Stimulated activated naive CD4-positive, alpha-beta T cell (primary cell): ENCODE data around the gene FOXS1.

Source experiments
- DNase-seq, 6 experiments: peaks; one replicate each; lab custom pipeline; 2025; lab: John Stamatoyannopoulos, UW

Gene FOXS1

DNA sequence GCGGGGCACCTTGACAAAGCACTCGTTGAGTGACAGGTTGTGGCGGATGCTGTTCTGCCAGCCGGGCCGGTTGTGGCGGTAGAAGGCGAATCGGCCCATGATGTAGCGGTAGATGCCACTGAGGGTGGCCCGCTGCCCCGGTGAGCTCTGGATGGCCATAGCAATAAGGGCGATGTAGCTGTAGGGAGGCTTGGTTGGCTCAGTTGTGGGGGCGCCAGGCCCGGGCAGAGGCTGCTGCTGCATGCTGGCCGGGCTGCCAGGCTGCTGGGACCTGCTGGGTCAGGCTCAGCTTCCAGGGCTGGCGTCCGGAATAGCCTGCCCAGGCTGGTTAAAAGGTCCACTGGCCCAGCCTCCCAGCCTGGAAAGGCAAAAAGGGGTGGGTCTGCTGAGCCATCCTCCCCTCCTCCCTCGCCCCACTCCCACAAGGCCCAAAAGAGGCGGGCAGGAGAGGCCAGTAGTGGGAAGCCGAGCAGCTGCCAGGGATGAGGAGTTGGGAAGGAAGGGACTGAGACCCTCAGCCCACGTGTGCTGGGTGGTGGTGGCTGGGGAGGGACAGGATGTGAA lies at the start of gene FOXS1:
TSS of gene FOXS1 (minus strand) at position 305 of the 564 bp plus-strand sequence. CDS start at position 243, 62 bp downstream.
- DNase-seq, result no peak

DNA sequence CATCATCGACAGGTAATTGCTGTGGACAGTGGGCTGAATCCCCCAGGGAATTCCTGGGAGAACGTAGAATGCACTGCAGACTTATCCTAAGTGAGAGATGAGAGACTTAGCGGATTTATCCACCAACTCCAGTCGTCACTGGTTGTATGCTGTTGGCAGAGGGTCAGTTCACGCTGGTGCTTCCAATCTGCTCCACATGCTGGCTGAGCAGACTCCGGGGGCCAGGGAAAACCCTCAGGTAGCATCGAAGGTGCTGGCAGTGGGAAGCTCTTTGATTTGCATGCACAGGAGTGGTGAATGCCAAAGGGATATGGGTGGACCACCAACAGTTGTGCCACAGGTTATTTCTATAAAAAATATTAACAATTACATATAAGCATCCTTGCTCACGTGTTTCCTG lies 45.2 kb upstream of the FOXS1 start:
- DNase-seq, result no peak

DNA sequence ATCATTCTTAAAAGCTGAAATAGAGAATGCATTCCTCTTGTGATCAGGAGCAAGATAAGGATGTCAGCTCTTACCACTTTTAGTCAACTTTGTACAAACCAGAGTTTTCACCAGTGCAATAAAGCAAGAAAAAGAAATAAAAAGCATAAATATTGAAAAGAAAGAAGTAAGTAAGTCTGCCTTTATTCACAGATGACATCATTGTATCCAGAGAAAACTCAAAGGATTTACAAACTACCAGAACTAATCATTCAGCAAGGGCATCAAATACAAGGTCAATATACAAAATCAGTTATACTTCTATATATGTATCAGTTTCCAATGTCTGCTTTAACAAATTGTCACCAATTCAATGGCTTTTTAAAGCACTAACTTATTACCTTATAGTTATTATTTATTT lies 38.4 kb upstream of the FOXS1 start:
- DNase-seq, result no peak

- DNase-seq, result no peak
These were observed 36.5 kb upstream of the FOXS1 start for GRCh38 chr20:31881945-31882344.

- DNase-seq, result peak; percentile 58 to 80 (median 72)
These were observed 34.0 kb upstream of the FOXS1 start for GRCh38 chr20:31879143-31879987.

GRCh38 chr20:31877684-31878083 lies 32.3 kb upstream of the FOXS1 start:
- no peak for DNase-seq

DNA sequence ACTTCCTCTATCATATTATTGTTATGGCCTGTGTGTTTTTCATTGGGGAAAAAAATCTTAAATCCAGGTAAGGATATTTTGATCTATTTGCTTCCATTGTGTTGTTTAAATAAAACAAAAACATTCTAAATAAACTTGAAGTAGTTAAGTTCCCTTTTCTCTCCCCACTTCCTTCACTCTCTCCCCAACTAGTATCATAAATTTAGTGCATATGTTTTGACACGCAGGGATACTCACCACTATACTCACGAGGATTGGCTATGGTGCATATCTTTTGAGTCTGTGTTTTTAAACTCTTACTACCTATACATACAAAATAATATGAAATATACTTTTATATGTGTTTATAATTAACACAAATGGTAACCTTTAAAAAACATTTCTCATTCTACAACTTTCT lies 30.3 kb upstream of the FOXS1 start:
- no peak for DNase-seq

- no peak for DNase-seq
These were observed 27.0 kb upstream of the FOXS1 start for GRCh38 chr20:31872406-31872805.

DNA sequence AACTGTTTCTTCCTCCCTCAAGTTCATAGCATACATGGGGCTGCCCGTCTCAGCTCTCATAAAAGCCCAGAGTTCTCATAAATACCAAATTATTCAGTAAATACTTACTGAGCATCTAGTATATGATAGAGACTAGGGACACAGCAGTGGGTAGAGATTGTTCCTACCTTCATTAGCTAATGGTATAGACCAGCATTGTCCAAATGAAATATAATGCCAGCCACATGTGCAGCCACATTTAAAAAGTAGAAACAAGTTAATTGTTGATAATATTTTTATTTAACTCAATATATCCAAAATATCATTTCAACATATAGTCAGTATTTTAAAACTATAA lies 26.2 kb upstream of the FOXS1 start:
- no peak for DNase-seq

- DNase-seq, result peak in 1 of 6 experiments; percentile 6
These were observed 25.6 kb upstream of the FOXS1 start for GRCh38 chr20:31870726-31871617.

GRCh38 chr20:31869942-31870725 lies 24.7 kb upstream of the FOXS1 start, which contains the start of the genes DUSP15 and TTLL9:
TSS of gene DUSP15 (minus strand) at chr20:31870527. CDS start at chr20:31870337, 190 bp downstream.
TSS of gene TTLL9 (plus strand) at chr20:31870634. CDS start at chr20:31871127, 493 bp downstream.
- no peak for DNase-seq

- DNase-seq, result peak in 1 of 6 experiments; percentile 14
These were observed 24.2 kb upstream of the FOXS1 start for GRCh38 chr20:31869673-31869941.

DNA sequence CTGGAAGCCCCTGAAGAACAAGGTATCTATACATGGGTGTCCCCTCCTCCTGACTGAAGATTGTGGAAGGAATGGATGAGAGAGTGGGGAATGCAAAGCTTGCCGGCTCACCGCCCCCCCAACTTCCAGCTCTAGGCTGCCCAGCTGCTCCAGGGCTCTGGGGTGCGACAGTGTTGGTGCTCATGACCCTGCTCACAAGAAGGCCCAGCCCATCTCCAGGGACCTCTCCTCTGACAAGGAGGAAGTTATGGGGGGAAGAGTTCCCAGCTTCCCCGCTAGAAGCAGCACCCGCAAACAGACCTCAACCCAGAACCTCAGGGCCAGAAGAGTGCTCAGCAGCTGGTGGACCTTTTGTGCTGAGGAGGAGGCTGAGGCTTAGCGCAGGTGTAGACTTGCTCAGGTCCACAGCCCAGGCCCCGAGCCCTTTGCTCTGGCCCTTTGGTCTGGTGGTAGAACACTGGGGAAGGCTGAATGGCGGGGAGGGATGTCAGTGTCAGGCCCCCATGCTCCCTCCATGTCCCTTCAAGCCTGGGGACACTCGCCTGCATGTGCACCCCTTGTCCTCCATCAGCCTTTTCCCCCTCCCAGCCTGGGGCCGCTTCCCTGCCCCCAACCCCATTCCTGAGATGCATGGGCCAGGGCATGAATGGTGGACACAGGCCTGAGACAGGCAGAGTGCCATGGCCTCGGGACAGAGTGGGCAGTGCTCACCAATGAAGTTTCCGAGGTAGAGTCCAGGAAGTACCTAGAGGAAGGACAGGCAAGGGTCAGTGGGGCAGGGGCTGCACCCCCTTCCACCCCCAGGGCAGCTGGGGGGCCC lies 23.7 kb upstream of the FOXS1 start:
- no peak for DNase-seq

DNA sequence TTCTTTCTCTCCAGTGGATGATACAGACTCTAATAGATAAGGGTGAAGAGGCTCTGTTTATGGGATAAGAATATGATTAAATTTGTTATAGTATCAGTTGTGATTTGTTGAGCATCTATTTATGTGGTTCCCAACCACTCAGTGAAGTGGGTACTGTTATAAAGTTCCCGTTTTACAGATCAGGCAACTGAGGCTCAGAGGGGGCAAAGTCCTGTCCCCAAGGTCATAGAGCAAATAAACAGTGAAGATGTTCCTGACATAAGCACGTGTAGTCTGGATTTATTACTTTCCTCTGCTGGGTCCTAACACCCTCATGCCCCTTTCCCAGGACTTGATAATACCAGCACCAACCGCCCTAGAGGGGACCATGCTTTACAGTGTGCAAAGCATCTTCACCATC lies 20.8 kb upstream of the FOXS1 start:
- DNase-seq, result no peak

DNA sequence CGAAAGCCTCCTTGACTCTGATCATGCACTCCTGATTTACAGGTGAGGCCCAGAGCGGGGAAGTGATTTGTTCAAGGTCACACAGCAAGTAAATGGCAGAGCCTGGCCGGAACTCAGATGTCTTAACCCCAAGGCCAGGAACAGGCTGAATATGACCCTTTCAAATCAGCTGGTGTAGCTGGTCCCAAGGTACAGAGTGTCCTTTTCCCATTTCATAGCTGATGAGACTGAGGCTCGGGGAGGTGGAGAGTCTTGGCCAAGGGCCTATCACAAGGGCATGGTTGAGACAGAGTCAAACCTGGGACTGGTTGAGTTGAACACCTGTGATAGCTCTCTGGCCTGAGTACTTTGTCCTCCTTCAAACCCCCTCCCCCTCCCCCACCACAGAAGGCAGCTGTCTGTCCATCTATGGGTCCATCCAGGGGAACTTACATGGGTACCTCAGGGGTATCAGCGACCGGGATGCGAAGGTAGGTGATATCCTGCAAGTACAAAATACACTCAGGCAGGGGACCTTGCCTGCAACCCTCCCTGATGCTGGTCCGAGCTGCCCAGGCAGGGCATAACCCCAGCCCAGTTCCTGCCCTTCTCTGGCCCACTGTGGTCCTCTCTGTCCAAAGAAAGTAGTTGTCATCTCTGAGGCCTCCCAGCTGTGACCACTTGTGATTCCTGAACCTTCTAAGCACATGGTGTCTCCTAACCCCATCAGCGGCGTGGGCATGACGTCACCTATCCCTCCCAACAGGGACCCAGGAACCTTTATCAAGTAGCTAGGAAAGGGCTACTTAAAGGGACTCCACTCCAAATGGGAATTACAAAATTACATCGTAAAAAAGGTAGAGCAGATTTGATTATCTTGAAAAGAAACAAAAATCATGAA lies 19.4 kb upstream of the FOXS1 start:
- no peak for DNase-seq

DNA sequence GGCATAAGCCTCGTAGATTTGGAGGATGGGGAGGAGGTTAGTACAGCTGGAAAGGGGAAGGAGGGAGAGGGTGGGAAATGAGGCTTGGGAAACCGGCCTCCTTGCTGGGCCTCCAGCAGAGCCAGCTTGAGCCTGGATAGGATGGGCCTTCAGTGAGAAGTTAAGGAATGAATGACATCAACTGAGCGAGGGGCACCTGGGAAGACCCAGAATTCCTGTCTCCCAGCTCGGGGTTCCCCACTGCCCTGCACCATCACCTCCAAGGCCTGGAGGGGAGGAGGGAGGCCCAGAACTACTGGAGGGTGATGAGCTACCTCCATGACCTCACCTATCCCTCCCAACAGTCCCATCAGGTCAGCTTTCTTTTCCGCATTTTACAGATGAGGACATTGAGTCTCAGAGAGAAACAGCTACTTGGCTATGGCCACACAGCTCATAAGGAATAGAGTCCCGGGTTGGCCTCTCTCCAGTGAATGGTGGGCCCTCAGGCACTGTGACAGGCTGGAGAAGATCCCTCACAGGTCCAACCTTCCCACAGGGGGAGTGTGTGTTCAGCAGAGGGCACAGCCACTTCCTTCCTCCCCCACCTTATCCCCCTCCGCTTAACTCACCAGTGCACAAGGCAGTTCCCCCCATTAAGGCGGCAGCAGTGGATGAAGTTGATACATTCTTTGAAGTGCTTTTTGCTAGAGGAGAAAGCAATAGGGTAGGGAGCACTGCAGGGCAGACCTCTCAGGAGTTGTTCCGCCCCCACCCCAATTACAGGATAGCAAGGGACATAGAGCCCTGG lies 18.1 kb upstream of the FOXS1 start:
- DNase-seq, result no peak

GRCh38 chr20:31862506-31862905 lies 17.1 kb upstream of the FOXS1 start:
- no peak for DNase-seq

GRCh38 chr20:31862157-31862470 lies 16.7 kb upstream of the FOXS1 start:
- DNase-seq, result no peak

DNA sequence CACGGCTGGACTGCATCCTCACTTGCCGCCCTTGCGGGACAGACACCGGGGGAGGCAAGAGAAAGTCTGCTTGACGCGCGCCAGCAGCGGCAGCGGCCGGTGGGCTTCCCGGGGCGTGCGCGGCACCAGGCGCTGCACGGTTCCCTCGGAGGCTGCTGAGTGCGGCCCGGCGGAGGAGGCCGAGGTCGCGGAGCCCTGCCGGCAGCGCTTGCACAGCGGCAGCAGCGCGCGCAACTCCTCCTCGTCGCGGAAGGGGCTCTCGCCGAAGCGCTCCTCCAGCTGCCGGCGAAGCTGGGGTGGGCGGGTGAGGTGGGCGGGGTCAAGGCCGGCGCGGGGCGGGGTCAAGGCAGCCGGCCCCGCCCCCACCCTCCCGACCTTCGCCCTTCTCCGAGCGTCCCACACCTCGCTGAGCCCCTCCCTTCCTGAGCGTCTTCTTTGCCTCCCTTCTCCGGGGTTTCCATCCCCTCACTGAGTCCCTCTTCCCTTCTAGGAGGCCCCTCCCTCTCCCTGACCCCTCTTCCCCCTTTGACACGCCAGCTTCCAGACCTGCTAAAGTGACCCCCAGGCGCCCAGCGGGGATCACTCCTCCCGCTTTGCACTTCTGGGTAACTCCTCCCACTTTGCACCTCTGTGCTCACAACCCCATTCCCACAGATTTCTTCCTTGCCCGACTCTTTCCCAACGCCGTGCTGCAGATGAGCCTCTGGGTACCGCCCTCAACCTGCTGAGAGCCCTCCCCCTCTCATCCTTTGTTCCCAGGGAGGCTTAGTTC lies 16.2 kb upstream of the FOXS1 start:
- DNase-seq, result peak; percentile 23 to 61 (median 46)
